ENCODE results near the gene ADAM10.

DNA sequence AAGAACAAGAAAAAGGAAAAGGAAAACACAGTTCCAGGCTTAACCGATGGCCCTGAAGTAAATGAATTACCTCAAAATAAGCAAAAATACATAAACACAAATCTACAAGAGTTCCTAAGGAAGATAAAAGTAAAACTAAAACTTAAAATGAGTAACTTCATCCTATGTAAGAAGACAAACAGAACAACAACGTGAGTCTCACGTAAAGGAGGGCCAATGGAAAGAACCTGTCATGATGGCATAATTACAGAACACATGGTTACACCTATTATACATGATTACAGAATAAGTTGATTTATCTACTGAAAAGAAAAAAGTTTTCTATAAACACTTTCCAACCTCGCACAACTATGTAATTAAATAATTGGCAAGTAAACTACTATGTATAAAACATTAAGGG lies 42.1 kb downstream of the ADAM10 start:
- no peak for TF ChIP-seq CTCF (conservative IDR thresholded peaks at IDR 0.05; ENCODE audit: low read depth, low read length)
- TF ChIP-seq EZH2 (IDR thresholded peaks at IDR 0.05; ENCODE audit: low read length, unreplicated experiment): no peak

All from PC-3 (cell line).